SU-DHL-6 (cell line): ENCODE data around the gene CHD3.

ENCODE experiments used
- H2AFZ ChIP-seq: fragments of 200-600 bp; sonication (generic); 2 replicates; pipeline ENCODE4 v1.6.1; 2014; ENCODE audit warnings: low read depth, mild to moderate bottlenecking, moderate library complexity, mixed read lengths, antibody characterized with exemption, low read length; ENCODE audit not compliant: severe bottlenecking
- H3F3A ChIP-seq: fragments of 200-600 bp; shearing (Covaris generic); 2 replicates; pipeline ENCODE4 v1.6.0; 2016; ENCODE audit warnings: antibody characterized with exemption, mild to moderate bottlenecking; ENCODE audit not compliant: insufficient read depth
- H3K27ac ChIP-seq: fragments of 200-600 bp; sonication (generic); 2 replicates; pipeline ENCODE4 v1.5.1; 2016; ENCODE audit warnings: low read depth, mild to moderate bottlenecking, low read length, moderate library complexity, mixed read lengths
- H3K27me3 ChIP-seq: fragments of 200-600 bp; sonication (generic), shearing (Covaris generic); 2 replicates; pipeline ENCODE4 v1.6.0; 2014; ENCODE audit warnings: mild to moderate bottlenecking, low read length
- H3K36me3 ChIP-seq: fragments of 200-600 bp; sonication (generic); 2 replicates; pipeline ENCODE4 v1.6.1; 2014; ENCODE audit warnings: mild to moderate bottlenecking, low read length, mixed read lengths
- H3K4me2 ChIP-seq: fragments of 300-600, 200-600 bp; shearing (Covaris generic), sonication (generic); 2 replicates; pipeline ENCODE4 v1.6.0; 2014; ENCODE audit warnings: low read length, low read depth, mild to moderate bottlenecking; ENCODE audit not compliant: poor library complexity, severe bottlenecking
- H3K4me3 ChIP-seq: fragments of 200-600 bp; sonication (generic); 2 replicates; pipeline ENCODE4 v1.5.1; 2014; ENCODE audit warnings: antibody characterized with exemption, low read length, mild to moderate bottlenecking, mixed read lengths; ENCODE audit not compliant: insufficient read depth, poor library complexity, severe bottlenecking
- H3K79me2 ChIP-seq: fragments of 200-600 bp; sonication (generic); 2 replicates; pipeline ENCODE4 v1.6.1; 2014; ENCODE audit warnings: mild to moderate bottlenecking, low read length, moderate library complexity; ENCODE audit not compliant: insufficient read depth
- H3K9ac ChIP-seq: fragments of 200-600 bp; sonication (generic); 2 replicates; pipeline ENCODE4 v1.7.0; 2014; ENCODE audit warnings: mild to moderate bottlenecking, low read length
- H3K9me2 ChIP-seq: fragments of 200-600 bp; sonication (generic); replicated peaks from 2 replicates; pipeline ENCODE4 v1.6.1; 2014; ENCODE audit warnings: low read length; ENCODE audit not compliant: insufficient read depth
- H3K9me3 ChIP-seq: fragments of 200-600 bp; sonication (generic); 2 replicates; pipeline ENCODE4 v1.6.1; 2014; ENCODE audit warnings: low read length, mixed read lengths; ENCODE audit not compliant: insufficient read depth
- H4K20me1 ChIP-seq: fragments of 200-600 bp; sonication (generic); 2 replicates; pipeline ENCODE4 v1.6.1; 2014; ENCODE audit warnings: low read depth, mild to moderate bottlenecking, antibody characterized with exemption, low read length, moderate library complexity, mixed read lengths
- EZH2phosphoT487 ChIP-seq: fragments of 200-600 bp; sonication (generic), shearing (Covaris generic); conservative IDR thresholded peaks from 2 replicates; pipeline ENCODE4 v1.6.1; 2018; ENCODE audit warnings: mild to moderate bottlenecking, antibody characterized with exemption, low read length, moderate library complexity, mixed read lengths
- TF ChIP-seq, protein P1 (sequence below): fragments of 200-600 bp; sonication (generic); IDR thresholded peaks from one replicate; pipeline ENCODE4 v1.5.1; 2017; ENCODE audit warnings: antibody characterized with exemption, mild to moderate bottlenecking, low read length, moderate library complexity; ENCODE audit not compliant: insufficient read depth, poor library complexity, severe bottlenecking

The CHD3 gene

DNA sequence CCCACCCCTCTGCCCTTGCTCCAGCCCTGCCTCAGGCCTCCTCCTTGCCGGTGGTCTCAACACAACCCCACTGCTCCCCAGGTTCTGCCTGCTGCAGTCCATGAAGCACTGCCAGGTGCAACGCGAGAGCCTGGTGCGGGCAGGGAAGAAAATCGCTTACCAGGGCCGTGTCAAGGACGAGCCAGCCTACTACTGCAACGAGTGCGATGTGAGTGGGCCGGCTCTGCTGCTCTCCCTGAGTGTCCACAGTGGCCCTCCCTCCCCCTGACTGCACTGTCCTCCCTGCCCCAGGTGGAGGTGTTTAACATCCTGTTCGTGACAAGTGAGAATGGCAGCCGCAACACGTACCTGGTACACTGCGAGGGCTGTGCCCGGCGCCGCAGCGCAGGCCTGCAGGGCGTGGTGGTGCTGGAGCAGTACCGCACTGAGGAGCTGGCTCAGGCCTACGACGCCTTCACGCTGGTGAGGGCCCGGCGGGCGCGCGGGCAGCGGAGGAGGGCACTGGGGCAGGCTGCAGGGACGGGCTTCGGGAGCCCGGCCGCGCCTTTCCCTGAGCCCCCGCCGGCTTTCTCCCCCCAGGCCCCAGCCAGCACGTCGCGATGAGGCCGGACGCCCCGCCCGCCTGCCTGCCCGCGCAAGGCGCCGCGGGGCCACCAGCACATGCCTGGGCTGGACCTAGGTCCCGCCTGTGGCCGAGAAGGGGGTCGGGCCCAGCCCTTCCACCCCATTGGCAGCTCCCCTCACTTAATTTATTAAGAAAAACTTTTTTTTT lies 35.5 kb upstream of the CHD3 start:
- no peaks in the 10 kb centered on the region for H3K9me2 ChIP-seq
- H4K20me1 ChIP-seq: no peaks in the 10 kb centered on the region
- no peak for TF ChIP-seq EZH2phosphoT487
- TF ChIP-seq, protein P1, sequence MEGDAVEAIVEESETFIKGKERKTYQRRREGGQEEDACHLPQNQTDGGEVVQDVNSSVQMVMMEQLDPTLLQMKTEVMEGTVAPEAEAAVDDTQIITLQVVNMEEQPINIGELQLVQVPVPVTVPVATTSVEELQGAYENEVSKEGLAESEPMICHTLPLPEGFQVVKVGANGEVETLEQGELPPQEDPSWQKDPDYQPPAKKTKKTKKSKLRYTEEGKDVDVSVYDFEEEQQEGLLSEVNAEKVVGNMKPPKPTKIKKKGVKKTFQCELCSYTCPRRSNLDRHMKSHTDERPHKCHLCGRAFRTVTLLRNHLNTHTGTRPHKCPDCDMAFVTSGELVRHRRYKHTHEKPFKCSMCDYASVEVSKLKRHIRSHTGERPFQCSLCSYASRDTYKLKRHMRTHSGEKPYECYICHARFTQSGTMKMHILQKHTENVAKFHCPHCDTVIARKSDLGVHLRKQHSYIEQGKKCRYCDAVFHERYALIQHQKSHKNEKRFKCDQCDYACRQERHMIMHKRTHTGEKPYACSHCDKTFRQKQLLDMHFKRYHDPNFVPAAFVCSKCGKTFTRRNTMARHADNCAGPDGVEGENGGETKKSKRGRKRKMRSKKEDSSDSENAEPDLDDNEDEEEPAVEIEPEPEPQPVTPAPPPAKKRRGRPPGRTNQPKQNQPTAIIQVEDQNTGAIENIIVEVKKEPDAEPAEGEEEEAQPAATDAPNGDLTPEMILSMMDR: no peak
- H3K27ac ChIP-seq: no peak overlapping the region
- no peak overlapping the region for H3K9ac ChIP-seq
- H3K4me3 ChIP-seq: no peak overlapping the region
- no peaks in the 10 kb centered on the region for H3K9me3 ChIP-seq
- H3K79me2 ChIP-seq: peaks cover 14% of the 10 kb centered on the region
- no peak overlapping the region for H2AFZ ChIP-seq
- no peak overlapping the region for H3K4me2 ChIP-seq
- H3K36me3 ChIP-seq: no peaks in the 10 kb centered on the region
- no peaks in the 10 kb centered on the region for H3K27me3 ChIP-seq
- peaks cover 10% of the 10 kb centered on the region for H3F3A ChIP-seq

DNA sequence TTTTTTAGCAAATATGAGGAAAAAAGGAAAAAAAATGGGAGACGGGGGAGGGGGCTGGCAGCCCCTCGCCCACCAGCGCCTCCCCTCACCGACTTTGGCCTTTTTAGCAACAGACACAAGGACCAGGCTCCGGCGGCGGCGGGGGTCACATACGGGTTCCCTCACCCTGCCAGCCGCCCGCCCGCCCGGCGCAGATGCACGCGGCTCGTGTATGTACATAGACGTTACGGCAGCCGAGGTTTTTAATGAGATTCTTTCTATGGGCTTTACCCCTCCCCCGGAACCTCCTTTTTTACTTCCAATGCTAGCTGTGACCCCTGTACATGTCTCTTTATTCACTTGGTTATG lies 34.9 kb upstream of the CHD3 start:
- Histone ChIP-seq H3K36me3 (no peaks in the 10 kb centered on the region), H3K27ac (no peak overlapping the region), H3K4me3 (no peak overlapping the region), H2AFZ (no peak overlapping the region), H3F3A (peaks cover 10% of the 10 kb centered on the region), H3K9me3 (no peaks in the 10 kb centered on the region), H3K27me3 (no peaks in the 10 kb centered on the region), H3K79me2 (peaks cover 19% of the 10 kb centered on the region), H3K9ac (no peak overlapping the region), H4K20me1 (no peaks in the 10 kb centered on the region), H3K9me2 (no peaks in the 10 kb centered on the region), H3K4me2 (no peak overlapping the region)
- TF ChIP-seq EZH2phosphoT487: no peak
- TF ChIP-seq, protein P1: no peak

DNA sequence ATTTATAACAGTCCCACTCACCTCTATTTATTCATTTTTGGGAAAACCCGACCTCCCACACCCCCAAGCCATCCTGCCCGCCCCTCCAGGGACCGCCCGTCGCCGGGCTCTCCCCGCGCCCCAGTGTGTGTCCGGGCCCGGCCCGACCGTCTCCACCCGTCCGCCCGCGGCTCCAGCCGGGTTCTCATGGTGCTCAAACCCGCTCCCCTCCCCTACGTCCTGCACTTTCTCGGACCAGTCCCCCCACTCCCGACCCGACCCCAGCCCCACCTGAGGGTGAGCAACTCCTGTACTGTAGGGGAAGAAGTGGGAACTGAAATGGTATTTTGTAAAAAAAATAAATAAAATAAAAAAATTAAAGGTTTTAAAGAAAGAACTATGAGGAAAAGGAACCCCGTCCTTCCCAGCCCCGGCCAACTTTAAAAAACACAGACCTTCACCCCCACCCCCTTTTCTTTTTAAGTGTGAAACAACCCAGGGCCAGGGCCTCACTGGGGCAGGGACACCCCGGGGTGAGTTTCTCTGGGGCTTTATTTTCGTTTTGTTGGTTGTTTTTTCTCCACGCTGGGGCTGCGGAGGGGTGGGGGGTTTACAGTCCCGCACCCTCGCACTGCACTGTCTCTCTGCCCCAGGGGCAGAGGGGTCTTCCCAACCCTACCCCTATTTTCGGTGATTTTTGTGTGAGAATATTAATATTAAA lies 34.4 kb upstream of the CHD3 start:
- H3K9ac ChIP-seq: no peak overlapping the region
- H3K79me2 ChIP-seq: peaks cover 24% of the 10 kb centered on the region
- no peaks in the 10 kb centered on the region for H4K20me1 ChIP-seq
- H3K9me3 ChIP-seq: no peaks in the 10 kb centered on the region
- no peaks in the 10 kb centered on the region for H3K9me2 ChIP-seq
- no peak overlapping the region for H3K4me2 ChIP-seq
- H3K27me3 ChIP-seq: no peaks in the 10 kb centered on the region
- H2AFZ ChIP-seq: no peak overlapping the region
- H3K36me3 ChIP-seq: no peaks in the 10 kb centered on the region
- H3K27ac ChIP-seq: no peak overlapping the region
- TF ChIP-seq, protein P1: no peak
- TF ChIP-seq EZH2phosphoT487: no peak
- peaks cover 10% of the 10 kb centered on the region for H3F3A ChIP-seq
- no peak overlapping the region for H3K4me3 ChIP-seq
